A673 (cell line): ENCODE data around the gene PON3. TPM values are rescaled to one million over a fixed set of nuclear protein-coding genes. Genes with fewer than 3 reads are reported as not detected.

ENCODE experiments used
- BruUV-seq: library from RNA; stranded (reverse); fragments of 400-500 nt; replicated peaks from 2 replicates; lab custom pipeline; 2021; lab: Mats Ljungman, UMichigan
- CTCF ChIA-PET: fragments of 300-600 bp; sonication (Branson Sonifier 250); formaldehyde crosslinking; loops from one replicate; lab custom pipeline; 2022; ENCODE audit warnings: antibody characterized with exemption; lab: Charles Lee
- POLR2A ChIA-PET: fragments of 300-600 bp; sonication (Branson Sonifier 250); formaldehyde crosslinking; loops from one replicate; lab custom pipeline; 2022; ENCODE audit warnings: antibody characterized with exemption; ENCODE audit not compliant: low non-redundant PET; lab: Charles Lee
- DNase-seq: peaks from one replicate; pipeline ENCODE4 v3.0.0-alpha.2; 2015; ENCODE audit warnings: low spot score
- H3K27ac ChIP-seq: fragments of 200-600 bp; sonication (generic); 2 replicates; pipeline ENCODE4 v1.5.1; 2016; ENCODE audit warnings: mixed run types, low read depth, mild to moderate bottlenecking, mixed read lengths, antibody characterized with exemption, low read length; ENCODE audit not compliant: poor library complexity, severe bottlenecking
- H3K27me3 ChIP-seq: fragments of 200-600 bp; sonication (generic); replicated peaks from 2 replicates; pipeline ENCODE4 v1.6.1; 2017; ENCODE audit warnings: mixed run types, low read depth, mild to moderate bottlenecking, mixed read lengths, antibody characterized with exemption, low read length; ENCODE audit not compliant: insufficient read depth, poor library complexity
- H3K36me3 ChIP-seq: fragments of 200-600 bp; sonication (generic); 2 replicates; pipeline ENCODE4 v1.6.1; 2016; ENCODE audit warnings: mixed run types, mild to moderate bottlenecking, mixed read lengths, antibody characterized with exemption, low read length; ENCODE audit not compliant: insufficient read depth, poor library complexity, severe bottlenecking
- H3K4me1 ChIP-seq: fragments of 200-600 bp; sonication (generic); 2 replicates; pipeline ENCODE4 v1.6.1; 2017; ENCODE audit warnings: mixed run types, mild to moderate bottlenecking, mixed read lengths, antibody characterized with exemption, low read length; ENCODE audit not compliant: insufficient read depth, poor library complexity, severe bottlenecking
- H3K4me3 ChIP-seq: fragments of 200-600 bp; sonication (generic); 2 replicates; pipeline ENCODE4 v1.5.1; 2016; ENCODE audit warnings: low read depth, mixed run types, mild to moderate bottlenecking, mixed read lengths, low read length; ENCODE audit not compliant: poor library complexity, severe bottlenecking
- H3K9me3 ChIP-seq: fragments of 200-600 bp; sonication (generic); 2 replicates; pipeline ENCODE4 v1.6.1; 2016; ENCODE audit warnings: mixed run types, low read depth, mild to moderate bottlenecking, mixed read lengths, antibody characterized with exemption, low read length; ENCODE audit not compliant: poor library complexity, severe bottlenecking
- CTCF ChIP-seq: fragments of 300-800, 200-600 bp; sonication (generic); conservative IDR thresholded peaks from 2 replicates; pipeline ENCODE4 v1.5.1; 2017; ENCODE audit warnings: low read depth, mild to moderate bottlenecking, antibody characterized with exemption, low read length, moderate library complexity, mixed read lengths
- EZH2 ChIP-seq: fragments of 200-600 bp; sonication (generic); IDR thresholded peaks from 2 replicates; pipeline ENCODE4 v1.6.1; 2017; ENCODE audit warnings: borderline replicate concordance, low read depth, mild to moderate bottlenecking, mixed read lengths, antibody characterized with exemption, low read length; ENCODE audit not compliant: poor library complexity, severe bottlenecking
- intact Hi-C: fragments of 100-400 bp; cut with micrococcal nuclease; formaldehyde crosslinking; loops from one replicate; pipeline ENCODE4 v1.10.0; 2022; ENCODE audit not compliant: unreplicated experiment
- total RNA-seq: library from RNA; stranded (reverse); gene quantifications from 2 replicates; pipeline ENCODE4 v1.2.3, GENCODE V29; 2021

PON3 gene
- total RNA-seq, 1 experiment from 2014 or later, result not detected

DNA sequence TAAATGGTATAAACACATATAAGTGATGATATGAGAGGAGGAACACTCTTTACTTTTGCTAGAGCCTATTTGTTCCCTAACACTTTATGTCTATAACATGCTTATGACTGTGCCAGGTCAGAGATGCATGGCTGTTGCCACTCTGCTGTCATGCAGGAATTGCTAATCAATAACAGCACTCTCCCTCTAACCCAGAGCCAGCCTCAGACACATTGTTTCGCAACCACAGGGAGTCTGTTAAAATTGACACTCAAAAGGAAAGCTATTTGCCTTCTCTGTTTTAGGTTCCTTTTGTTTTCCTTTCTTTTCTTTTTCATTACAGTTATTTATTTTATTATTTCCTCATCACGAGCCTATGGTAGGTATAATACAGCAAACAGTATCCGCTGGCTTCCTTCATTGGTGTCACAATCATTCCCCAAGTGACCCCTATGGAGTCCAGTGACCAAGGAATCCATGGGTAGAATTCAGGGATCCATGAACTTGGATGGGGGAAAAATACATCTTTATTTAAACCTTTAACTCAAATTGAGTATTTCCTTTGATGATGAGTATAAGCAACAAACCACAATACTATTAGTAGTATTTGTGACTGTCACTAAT, 31.8 kb upstream of the PON3 start:
- Histone ChIP-seq H3K4me1 (no peaks in the 10 kb centered on the region), H3K4me3 (no peak overlapping the region), H3K36me3 (no peaks in the 10 kb centered on the region), H3K9me3 (no peaks in the 10 kb centered on the region), H3K27ac (no peak overlapping the region), H3K27me3 (no peaks in the 10 kb centered on the region)
- ChIA-PET CTCF (no interaction called here), POLR2A (no interaction called here)
- TF ChIP-seq EZH2, result no peak
- TF ChIP-seq CTCF, result no peak
- intact Hi-C loops, result no loop called here
- no peak for DNase-seq
- no TSS peak for BruUV-seq

DNA sequence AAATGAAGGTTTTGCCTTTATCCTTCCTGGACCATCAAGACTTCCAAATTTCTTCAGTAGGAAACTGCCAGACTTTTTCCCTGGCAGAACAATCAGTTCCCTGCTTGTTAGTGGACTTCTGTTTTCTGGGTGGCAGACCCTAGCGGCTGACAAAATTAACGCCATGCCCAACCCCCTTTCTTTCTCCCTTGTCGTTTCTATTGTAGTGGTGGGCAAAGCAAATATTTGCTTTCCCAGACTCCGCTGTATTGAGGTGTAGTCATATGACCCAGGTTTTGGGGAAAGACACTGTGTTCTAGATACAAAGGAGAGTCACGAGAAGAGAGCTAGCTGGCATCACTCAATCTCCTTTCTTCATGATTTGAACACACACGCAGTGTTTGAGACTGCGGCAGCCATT, 31.0 kb upstream of the PON3 start:
- Histone ChIP-seq H3K27me3 (no peaks in the 10 kb centered on the region), H3K36me3 (no peaks in the 10 kb centered on the region), H3K4me3 (no peak overlapping the region), H3K4me1 (no peaks in the 10 kb centered on the region), H3K27ac (no peak overlapping the region), H3K9me3 (no peaks in the 10 kb centered on the region)
- TF ChIP-seq EZH2 (no peak), CTCF (no peak)
- CTCF ChIA-PET, result no interaction called here
- DNase-seq, result no peak
- no TSS peak for BruUV-seq
- intact Hi-C loops, result no loop called here
- POLR2A ChIA-PET, result no interaction called here

GRCh38 chr7:95425694-95426093, 29.5 kb upstream of the PON3 start:
- POLR2A ChIA-PET, result no interaction called here

More at GRCh38 chr7:95425694-95426093, 29.5 kb upstream of the PON3 start:
- no peak for DNase-seq
- CTCF ChIA-PET, result interaction anchor here (0.5 kb wide), 1 partner anchor 264 kb away, joined by 4 read pairs; no protein-coding TSS in a partner anchor
- intact Hi-C loops, result no loop called here
- no TSS peak for BruUV-seq
- Histone ChIP-seq H3K27ac (no peak overlapping the region), H3K36me3 (no peaks in the 10 kb centered on the region), H3K4me3 (no peak overlapping the region), H3K9me3 (no peaks in the 10 kb centered on the region), H3K27me3 (no peaks in the 10 kb centered on the region), H3K4me1 (no peaks in the 10 kb centered on the region)
- TF ChIP-seq CTCF (no peak), EZH2 (no peak)
